HG02884 (cell line): ENCODE results near the gene LAMP1.
"Not testable (repeated sequence)": the region's sequence is repeated elsewhere in the genome, so short reads cannot be mapped to it uniquely, and the experiment has no call there.

Experiments
- ATAC-seq: cut with Tn5 transposase; IDR thresholded peaks from one replicate; pipeline ENCODE4 v1.9.1; 2021; ENCODE audit warnings: mild to moderate bottlenecking, moderate library complexity; ENCODE audit not compliant: unreplicated experiment

Gene LAMP1

DNA sequence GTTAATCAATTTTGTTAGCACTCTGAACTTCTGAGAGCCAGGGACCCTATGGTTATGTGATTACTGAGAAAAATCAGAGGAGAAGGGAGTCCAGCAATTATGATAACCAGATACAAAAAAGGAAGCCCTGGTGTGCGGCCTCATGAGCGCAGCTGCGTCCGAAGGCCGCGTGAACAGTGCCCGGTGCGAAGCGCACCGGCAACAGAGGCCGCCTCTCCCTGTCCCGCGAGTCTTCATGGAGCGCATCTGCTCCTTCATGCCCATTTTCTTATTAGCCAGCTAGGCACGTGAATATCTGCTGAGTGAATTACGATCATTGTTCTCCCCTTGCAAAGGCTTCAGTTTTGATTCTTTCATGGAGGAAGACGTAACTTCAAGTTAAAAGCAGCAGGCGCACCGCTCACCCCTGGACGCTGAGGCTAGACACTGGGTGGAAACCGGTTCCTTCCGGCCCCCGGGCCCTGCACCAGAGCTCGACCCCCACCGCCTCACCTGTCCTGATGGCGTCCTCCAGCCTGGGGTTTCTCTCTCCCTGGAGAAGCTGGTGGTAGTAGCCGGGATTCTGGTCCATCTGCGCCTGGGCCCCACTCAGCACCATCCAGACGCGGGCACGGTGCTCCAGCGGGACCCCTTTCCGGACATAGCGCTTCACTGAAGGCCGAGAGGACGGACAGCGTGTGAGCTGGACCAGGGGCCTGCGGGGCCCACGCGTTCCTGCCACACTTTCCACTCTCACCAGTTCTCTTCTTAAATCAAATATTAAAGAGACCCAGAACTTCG lies 58.0 kb downstream of the LAMP1 start:
- no peak for ATAC-seq

DNA sequence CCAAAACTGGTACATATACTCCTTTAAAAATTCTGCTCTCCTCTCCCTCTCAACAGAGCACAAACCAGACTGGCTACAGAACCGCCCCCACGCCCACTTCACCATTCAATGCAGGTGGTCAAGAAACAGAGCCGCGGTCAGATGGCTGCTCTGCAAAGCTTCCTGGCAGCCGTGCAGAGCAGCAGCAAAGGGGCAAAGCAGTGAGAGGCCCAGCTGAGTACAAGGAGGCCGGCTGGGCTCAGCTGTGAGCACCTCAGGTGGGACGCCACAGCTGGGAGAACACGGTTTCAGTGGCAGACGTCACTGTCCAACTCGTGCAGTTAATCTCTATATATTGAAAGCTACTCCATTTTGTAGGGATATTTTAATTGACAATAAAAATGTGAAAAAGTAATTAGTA lies 58.6 kb downstream of the LAMP1 start:
- ATAC-seq: no peak

DNA sequence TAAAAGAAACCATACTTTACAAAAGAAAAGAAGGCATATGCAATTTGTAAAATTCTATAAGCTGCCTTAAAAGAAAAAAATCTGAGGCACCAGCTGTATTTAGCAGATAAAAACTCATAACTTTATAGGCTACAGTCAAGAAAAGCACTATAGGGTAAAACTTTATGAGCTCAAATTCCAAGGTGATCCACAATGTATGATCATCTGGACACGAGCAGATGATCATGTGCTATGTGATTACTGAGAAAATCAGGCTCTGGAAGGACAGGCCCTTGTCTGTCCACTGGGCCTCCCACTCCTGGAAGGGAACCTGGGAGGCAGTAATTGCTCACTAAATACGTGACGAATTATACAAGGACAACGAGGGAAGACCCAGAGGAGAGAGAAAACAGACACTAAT lies 59.6 kb downstream of the LAMP1 start:
- no peak for ATAC-seq

DNA sequence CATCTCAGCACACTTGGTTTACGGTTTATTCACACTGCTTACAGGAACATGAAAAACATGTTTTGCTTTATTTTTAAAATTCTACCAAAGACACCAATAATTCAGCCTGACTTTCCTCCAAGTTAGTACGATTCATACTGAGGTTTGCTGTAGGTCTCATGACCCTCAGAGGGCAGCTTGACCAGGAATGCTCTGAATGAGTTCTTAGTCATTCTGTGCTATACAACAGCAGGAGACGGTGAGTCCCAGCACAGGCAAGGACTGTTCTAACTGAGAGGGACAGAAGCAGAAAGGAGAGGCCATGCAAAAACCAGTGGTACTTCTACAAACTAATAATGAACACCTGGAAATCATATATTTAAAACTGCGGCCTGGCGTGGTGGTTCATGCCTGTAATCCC lies 60.5 kb downstream of the LAMP1 start:
- ATAC-seq: no peak

DNA sequence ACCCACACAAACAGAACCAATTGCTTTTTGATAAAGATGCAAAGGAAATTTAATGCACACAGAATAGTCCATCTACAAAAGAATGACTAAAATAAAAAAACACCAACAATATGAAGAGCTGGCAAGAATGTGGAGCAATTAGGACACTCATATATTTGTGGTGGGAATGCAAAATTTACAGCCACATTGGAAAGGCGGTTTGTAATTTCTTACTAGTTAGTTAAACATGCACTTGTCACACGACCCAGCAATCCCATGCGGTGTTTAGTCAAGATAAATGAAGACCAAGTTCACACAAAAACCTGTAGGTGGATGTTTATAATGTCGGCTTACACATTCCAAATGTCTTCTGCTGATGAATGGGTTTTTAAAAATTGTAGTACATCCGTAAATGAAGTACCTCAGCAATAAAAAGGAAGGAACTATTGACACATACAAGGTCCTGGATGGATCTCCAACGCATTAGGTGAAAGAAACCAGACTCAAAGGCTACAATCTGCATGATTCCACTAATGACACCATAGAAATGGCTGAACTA lies 61.7 kb downstream of the LAMP1 start:
- no peak for ATAC-seq

DNA sequence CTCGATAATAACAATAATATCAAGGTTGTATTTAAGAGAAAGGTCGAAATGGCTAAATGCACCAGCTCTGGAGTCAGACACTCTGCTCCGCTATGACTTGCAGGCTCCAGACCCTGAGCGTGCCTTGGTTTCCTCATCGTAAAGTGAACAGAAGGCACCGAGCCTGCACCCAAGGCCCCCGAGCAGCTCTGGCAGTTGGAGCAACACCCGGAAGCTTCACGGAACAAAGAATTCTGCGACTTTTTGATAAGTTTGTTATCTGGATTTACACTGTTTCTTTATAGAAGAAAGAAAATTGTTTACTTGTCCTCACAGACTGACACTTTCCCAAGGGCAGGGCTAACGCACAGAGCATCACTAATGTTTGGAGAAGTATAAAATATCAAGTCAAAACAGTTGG lies 62.5 kb downstream of the LAMP1 start:
- no peak for ATAC-seq

DNA sequence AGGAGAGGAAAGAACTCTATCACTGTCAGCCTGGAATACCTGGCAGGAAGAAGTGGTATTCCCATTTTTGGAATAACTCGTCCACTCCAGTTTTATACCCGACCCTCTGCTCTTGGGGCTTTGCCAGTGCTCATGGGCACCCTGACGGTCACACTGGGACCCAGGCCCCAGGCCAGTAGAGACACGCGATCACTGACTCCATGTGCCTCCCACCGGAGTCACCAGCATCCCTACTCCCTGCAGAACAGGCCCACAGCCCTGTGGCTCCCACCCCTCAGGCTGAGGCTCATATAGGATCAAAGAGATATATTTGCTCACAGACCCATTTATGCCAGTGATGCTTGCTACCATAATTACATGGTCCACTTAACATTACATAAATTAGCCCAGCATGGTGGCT lies 63.4 kb downstream of the LAMP1 start:
- no peak for ATAC-seq

DNA sequence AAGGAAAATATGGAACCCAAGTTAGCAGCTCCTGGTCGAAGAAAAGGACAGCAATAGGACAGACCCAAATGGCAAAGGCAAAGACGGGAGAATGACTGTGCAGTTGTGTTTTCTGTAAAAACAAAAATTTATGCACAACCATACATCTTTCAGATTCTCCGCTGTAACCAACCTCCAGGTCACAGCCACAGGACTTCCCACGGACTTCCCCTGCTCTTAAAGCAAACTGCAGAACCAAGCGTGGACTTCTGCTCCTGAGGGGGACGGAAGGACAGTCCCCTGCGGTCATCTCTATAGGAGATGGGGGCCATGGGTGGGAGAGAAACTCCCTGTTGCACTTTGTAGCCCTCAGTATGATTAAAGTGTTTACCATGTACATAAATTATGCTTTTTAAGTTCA lies 64.4 kb downstream of the LAMP1 start:
- ATAC-seq: no peak

DNA sequence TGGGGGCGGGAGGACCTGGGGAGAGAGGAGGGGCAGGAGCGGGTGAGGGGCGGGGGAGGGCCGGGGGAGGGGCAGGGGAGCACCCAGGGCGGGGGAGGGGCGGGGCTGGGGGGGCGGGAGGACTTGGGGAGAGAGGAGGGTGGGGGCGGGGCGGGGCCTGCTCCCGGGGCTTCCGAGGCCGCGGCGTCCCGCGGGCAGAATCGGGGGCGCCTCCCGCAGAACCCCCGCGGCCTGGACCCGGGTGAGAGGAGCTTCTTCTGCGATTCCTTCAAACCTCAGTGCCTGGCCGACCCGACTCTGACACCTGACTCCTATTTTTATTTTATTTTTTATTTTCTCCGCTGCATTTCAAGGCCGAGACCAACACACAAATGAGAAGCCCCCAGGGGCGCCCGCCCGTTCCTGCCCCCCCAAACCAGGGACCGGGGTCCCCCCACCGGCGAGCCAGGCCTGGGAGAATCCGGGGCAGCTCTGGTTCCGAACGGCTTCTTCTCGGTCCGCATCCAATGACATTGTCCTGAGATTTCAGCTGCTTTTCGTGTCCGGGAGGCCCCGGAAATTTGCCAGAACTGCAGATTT lies 67.4 kb downstream of the LAMP1 start:
- no peak for ATAC-seq

DNA sequence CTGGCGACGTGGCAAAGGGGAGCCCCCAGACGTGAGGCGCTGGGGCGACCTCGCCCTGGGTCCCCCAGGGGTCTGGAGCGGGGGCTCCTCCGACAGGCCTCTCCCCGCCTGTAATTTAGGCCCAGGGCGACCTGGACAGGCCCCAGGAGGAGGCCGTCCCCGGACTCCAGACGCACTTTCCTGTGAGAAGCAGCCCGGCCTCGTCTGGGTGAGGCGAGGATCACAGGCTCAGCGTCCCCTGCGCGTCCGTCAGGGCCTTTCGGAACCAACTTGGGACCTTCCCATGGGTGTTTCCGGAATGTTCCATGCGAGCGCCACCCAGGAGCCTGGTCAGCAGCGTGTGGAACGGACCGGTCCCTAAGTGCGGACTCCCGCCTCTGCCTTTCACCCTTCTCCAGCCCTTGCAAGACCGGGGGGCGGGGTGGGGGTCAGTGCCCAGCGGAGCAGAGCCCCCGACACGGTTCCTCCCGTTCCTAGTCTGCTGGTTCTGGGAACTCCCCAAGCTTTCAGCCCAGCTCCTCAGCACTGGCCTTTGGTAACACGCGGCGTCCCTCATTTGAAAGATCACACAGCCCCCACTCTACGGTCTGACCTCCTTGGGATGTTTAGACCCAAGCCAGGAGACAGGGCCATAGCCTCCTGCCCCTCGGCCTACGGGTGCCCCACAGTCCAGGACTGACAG lies 68.0 kb downstream of the LAMP1 start:
- ATAC-seq: no peak

DNA sequence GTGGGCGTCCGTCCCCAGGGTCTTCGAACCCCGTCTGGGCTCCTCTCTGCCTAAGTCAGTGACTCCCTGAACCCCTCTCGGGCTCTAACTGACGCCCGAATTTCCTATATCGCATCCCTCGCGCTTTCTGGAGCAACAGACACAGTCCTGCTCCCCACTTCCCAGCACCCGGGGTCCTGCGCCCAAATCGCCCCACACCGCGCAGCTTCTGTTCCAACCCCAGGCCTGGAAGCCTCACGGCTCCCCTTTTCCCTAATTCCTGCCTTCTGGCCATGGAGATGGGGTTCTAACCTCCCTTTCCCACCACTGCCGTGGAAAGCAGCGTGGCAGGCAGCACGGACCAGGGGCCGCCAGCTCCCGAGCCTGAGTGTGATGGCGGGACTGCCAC lies 68.5 kb downstream of the LAMP1 start:
- ATAC-seq: no peak

DNA sequence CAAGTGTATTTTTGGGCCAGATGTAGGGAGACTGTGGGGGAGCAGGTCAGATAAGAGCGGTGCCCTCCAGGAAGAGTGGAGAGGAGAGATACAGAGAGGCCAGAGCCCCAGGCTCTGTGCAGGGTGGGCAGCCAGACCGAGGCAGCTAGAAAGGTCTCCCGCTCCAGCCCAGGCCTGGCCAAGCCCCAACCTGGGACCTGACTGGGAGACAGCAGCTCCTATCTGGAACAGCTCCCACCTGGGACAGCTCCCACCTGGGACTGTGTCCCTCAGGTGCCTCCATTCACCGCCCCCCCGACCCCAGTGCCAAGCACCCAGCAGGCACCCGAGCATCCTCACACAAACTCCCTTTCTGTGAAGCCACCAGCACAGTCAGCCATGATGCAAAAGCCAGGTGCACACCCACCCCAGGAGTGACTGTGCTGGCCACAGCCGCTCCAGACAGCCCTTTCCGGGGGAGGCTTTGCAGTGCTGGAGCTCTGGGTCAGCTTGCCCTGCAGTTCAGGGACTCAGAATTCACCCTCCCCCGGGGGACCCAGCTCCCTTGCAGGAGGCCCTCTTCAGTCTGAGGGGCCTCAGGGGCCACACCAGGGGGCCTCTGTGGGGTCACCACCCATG lies 69.0 kb downstream of the LAMP1 start:
- no peak for ATAC-seq

DNA sequence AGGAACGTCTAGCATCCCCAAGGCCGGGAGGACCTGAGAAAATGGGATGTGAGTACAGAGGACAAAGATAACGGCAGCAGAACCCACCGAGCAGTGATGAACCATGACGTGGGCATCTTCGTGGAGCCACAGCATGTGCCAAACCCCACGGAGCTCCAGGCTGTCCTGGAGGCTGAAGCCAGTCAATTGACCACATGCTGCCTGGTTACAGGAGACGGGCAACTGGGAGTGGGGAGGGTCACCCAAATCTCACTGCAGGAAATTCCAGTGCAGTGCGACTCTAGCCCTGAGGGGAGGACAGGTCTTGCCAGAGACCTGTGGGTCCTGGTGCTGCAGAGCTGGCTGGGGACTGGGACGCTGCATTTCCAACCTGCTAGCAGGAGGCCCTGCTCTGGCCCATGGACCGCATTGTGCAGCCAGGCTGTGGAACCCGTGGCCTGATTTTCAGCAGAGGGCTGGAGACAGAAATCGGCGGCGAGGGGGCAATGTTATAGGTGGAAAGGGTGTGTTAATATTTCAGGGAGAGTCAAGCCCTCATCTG lies 70.1 kb downstream of the LAMP1 start:
- no peak for ATAC-seq

DNA sequence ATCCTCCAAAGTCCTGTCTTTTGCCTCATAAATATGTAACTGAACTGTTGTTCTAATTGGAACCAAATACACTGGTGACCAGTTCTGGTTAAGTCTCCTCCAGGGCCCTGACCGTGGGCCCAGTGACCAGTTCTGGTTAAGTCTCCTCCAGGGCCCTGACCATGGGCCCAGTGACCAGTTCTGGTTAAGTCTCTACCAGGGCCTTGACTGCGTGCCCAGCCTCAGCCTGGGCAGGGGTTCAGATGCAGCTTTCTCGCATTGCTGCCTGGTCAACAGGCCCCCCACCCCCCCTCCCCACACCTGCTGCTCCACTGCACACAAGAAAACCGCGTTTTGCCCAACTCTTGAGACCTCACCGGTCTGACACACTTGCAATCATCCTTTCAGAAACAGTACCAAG lies 70.7 kb downstream of the LAMP1 start:
- no peak for ATAC-seq

DNA sequence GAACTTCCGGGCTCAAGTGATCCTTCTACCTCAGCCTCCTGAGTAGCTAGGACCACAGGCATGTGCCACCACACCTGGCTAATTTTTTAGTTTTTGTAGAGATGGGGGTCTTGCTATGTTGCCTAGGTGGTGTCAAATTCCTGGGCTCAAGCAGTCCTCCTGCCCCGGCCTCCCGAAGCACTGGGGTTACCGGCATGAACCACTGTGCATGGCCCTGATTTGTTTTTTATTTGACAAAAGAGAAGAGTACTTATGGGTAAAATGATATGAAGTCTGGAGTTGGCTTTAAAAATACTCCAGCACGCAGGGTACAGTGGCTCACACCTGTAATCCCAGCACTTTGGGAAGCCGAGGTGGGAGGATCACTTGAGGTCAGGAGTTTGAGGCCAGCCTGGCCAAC lies 71.3 kb downstream of the LAMP1 start:
- ATAC-seq: not testable (repeated sequence)

DNA sequence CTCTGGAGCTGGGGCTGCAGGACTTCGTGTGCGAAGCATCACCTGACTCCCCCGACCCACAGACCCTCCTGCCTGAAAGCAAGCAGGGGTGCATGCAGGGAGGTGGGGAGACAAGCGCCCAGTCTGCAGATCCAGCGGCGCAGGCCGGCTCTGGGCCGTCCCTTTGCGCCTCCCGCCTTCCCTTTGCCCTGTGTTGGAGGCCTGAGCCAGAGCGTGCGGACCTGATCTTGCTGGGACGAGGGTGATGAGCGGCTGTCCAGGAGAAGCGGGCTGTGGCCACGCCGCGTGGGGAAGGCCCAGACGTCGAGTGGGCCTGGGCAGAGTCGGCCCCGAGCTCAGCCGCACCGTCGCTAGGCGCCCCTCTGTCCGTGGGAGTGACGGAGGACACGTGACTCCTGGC lies 72.2 kb downstream of the LAMP1 start:
- ATAC-seq: no peak

DNA sequence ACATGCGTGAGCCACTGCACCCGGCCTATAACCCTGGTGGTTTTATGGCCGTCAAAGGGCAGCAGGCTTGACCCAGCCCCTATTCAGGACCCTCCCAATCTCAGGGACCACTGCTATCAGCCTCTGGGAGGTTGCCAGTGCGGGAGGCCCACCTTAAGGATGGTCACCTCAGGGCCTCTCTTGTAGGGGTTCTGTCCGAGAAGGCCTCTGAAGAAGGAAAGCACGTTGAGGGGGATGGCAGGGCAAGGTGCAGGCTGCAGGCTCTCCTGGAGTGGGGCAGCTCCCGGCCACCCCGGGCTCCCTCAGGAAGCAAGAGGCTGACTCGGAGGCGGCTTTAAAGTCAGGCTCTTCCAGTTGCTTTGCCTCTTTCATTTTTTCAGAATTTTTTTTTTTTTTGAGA lies 72.8 kb downstream of the LAMP1 start:
- ATAC-seq: no peak

DNA sequence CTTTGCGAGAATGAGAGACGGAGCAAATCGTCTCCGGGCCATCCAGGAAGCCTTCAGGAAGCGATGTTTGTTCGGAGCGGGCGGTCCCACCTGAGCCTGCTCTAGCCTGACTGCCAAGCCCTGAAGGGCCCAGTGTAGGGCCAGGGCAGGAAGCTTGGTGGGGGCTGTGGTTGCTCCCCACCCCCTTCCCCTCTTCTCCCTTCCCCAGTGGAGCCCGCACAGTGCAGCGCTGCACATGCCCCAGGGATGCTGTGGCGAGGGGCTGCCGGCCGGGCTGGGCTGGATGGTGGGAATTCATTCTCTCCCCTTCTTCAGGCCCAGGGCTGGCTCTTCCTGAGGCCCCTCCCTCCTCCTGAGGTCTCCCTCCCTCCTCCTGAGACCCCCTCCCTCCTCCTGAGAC lies 74.0 kb downstream of the LAMP1 start:
- no peak for ATAC-seq

DNA sequence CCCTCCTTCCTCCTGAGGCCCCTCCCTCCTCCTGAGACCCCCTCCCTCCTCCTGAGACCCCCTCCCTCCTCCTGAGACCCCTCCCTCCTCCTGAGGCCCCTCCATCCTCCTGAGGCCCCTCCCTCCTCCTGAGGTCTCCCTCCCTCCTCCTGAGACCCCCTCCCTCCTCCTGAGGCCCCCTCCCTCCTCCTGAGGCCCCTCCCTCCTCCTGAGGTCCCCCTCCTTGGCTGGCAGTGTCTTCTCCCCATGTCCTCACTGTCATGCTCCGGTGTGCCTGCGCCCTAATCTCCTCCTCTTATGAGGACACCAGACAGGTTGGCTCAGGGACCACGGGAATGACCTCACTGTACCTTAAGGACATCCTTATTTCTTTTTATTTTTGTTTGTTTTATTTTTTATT lies 74.7 kb downstream of the LAMP1 start:
- ATAC-seq: not testable (repeated sequence)
